Measurements from ENCODE around the gene CCDC191. TPM values are rescaled to one million over a fixed set of nuclear protein-coding genes. Genes with fewer than 3 reads are reported as not detected.
A peak's percentile ranks its signal among the peaks of the same experiment; 100 is the strongest.

The CCDC191 gene
- total RNA-seq, 1 donor from 2014 or later: 4.5 TPM

DNA sequence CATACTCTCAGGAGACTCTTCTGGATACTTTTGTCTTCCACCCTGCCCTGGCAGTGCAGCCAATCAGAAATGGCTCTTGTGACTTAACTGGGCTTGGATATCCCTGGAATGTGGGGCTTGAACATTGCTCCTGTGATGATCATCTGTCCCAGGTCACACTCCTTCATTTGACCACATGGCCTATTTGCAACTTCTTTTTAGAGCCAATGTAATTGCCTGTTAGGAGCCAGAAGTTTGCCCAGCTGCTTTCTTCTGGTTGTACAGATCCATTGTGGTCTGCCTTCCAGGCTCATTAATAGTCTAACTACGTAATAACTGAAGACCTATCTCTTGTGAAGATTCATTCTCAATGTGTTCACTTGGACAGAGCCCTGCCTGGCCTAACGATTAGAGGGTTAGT is 30.0 kb upstream of the CCDC191 start:
- H3K4me1 Mint-ChIP-seq: no peaks in the 10 kb centered on the region
- H3K27ac Mint-ChIP-seq (ENCODE audit: unreplicated experiment): no peak overlapping the region
- DNase-seq (ENCODE audit: low read depth, low spot score): no peak
- TF ChIP-seq, protein P1, sequence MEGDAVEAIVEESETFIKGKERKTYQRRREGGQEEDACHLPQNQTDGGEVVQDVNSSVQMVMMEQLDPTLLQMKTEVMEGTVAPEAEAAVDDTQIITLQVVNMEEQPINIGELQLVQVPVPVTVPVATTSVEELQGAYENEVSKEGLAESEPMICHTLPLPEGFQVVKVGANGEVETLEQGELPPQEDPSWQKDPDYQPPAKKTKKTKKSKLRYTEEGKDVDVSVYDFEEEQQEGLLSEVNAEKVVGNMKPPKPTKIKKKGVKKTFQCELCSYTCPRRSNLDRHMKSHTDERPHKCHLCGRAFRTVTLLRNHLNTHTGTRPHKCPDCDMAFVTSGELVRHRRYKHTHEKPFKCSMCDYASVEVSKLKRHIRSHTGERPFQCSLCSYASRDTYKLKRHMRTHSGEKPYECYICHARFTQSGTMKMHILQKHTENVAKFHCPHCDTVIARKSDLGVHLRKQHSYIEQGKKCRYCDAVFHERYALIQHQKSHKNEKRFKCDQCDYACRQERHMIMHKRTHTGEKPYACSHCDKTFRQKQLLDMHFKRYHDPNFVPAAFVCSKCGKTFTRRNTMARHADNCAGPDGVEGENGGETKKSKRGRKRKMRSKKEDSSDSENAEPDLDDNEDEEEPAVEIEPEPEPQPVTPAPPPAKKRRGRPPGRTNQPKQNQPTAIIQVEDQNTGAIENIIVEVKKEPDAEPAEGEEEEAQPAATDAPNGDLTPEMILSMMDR (conservative IDR thresholded peaks at IDR 0.05): no peak
- H3K9me3 Mint-ChIP-seq: no peaks in the 10 kb centered on the region
- no peak overlapping the region for H3K4me3 Mint-ChIP-seq
- H3K27me3 Mint-ChIP-seq (ENCODE audit: low read depth): no peaks in the 10 kb centered on the region
- peaks cover 32% of the 10 kb centered on the region for H3K36me3 Mint-ChIP-seq (ENCODE audit: low read depth)

DNA sequence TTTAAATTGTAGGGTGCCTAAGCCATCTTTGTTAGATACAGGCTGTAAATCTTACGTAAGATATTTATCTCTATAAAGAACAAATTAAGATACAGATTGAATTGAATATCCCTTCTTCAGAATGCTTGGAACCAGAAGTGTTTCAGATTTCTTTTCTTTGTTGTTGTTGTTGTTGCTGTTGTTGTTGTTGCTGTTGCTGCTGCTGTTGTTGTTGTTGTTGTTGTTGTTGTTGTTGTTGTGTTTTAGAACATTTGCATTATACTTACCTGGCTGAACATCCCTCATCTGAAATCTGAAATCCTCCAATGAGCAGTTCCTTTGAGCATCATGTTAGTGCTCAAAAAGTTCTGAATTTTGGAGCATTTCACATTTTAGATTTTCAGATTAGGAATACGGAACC is 26.8 kb upstream of the CCDC191 start:
- TF ChIP-seq, protein P1 (conservative IDR thresholded peaks at IDR 0.05): no peak
- Mint-ChIP-seq H3K27me3 (ENCODE audit: low read depth) (no peaks in the 10 kb centered on the region), H3K36me3 (ENCODE audit: low read depth) (peaks cover 33% of the 10 kb centered on the region), H3K9me3 (no peaks in the 10 kb centered on the region), H3K4me1 (peaks cover 12% of the 10 kb centered on the region), H3K27ac (ENCODE audit: unreplicated experiment) (peak overlapping the region; percentile 53), H3K4me3 (no peak overlapping the region)
- DNase-seq (ENCODE audit: low read depth, low spot score): no peak

DNA sequence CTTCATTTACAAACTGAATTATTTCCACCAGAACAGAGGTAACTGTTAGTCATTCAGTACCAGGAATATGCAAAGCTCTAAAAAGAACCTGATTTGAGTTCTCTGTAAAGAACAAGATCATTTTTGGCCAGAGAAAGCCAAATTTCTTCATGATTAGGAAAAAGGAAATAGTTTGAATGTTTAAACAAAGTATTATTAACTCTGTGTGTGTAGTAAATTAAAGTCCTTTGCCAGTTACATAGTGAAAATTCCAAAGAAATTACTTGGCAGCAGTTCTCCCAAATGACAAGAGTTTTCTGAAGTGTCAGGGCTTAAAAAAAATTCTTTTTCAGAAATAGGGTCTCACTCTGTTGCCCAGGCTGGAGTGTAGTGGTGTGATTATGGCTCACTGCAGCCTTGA is 24.7 kb upstream of the CCDC191 start:
- Mint-ChIP-seq H3K4me3 (no peak overlapping the region), H3K4me1 (peaks cover 12% of the 10 kb centered on the region), H3K27me3 (ENCODE audit: low read depth) (no peaks in the 10 kb centered on the region), H3K9me3 (no peaks in the 10 kb centered on the region), H3K27ac (ENCODE audit: unreplicated experiment) (no peak overlapping the region), H3K36me3 (ENCODE audit: low read depth) (peaks cover 32% of the 10 kb centered on the region)
- DNase-seq (ENCODE audit: low read depth, low spot score): no peak
- TF ChIP-seq, protein P1 (conservative IDR thresholded peaks at IDR 0.05): no peak

DNA sequence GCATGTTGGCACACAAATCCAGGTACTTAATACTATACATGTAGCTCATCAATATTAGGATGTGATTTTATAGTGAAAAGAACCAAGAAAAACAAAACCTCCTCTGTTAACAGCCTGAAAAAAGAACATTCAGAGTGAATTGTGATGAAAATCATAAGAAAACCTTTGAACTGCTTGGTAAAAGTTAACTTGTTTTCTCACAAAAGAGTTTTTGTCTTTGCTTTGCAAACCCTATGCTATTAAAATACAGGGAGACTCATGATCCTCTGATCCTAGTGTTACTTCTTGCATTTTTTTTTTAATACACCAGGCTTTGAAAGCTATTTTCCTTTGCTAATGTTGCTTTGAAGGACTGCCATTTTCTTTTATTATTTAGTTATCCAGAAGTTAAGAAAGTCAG is 23.9 kb upstream of the CCDC191 start:
- no peak for DNase-seq (ENCODE audit: low read depth, low spot score)
- TF ChIP-seq, protein P1 (conservative IDR thresholded peaks at IDR 0.05): no peak
- no peak overlapping the region for H3K4me3 Mint-ChIP-seq
- no peaks in the 10 kb centered on the region for H3K9me3 Mint-ChIP-seq
- H3K4me1 Mint-ChIP-seq: peaks cover 12% of the 10 kb centered on the region
- H3K27me3 Mint-ChIP-seq (ENCODE audit: low read depth): no peaks in the 10 kb centered on the region
- H3K36me3 Mint-ChIP-seq (ENCODE audit: low read depth): peaks cover 27% of the 10 kb centered on the region
- no peak overlapping the region for H3K27ac Mint-ChIP-seq (ENCODE audit: unreplicated experiment)

DNA sequence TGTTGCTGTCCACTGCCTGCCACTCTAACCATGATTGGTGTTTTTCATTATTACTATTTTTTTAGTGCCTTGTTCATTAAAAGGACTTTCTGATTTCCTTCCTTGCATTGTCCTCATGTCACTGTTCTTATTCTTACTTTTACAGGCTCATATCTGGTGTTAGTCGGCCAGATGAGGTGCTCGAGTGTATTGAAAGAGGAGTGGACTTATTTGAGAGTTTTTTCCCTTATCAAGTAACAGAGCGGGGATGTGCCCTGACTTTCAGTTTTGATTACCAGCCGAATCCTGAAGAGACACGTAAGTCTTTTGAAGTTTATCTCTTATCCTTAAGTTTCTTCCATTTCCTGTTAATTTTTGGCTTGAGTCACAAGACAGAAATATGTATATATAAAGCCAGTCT is 23.4 kb upstream of the CCDC191 start:
- H3K9me3 Mint-ChIP-seq: no peaks in the 10 kb centered on the region
- no peaks in the 10 kb centered on the region for H3K27me3 Mint-ChIP-seq (ENCODE audit: low read depth)
- H3K4me1 Mint-ChIP-seq: peaks cover 12% of the 10 kb centered on the region
- no peak for DNase-seq (ENCODE audit: low read depth, low spot score)
- peaks cover 26% of the 10 kb centered on the region for H3K36me3 Mint-ChIP-seq (ENCODE audit: low read depth)
- H3K4me3 Mint-ChIP-seq: no peak overlapping the region
- TF ChIP-seq, protein P1 (conservative IDR thresholded peaks at IDR 0.05): no peak
- H3K27ac Mint-ChIP-seq (ENCODE audit: unreplicated experiment): no peak overlapping the region

DNA sequence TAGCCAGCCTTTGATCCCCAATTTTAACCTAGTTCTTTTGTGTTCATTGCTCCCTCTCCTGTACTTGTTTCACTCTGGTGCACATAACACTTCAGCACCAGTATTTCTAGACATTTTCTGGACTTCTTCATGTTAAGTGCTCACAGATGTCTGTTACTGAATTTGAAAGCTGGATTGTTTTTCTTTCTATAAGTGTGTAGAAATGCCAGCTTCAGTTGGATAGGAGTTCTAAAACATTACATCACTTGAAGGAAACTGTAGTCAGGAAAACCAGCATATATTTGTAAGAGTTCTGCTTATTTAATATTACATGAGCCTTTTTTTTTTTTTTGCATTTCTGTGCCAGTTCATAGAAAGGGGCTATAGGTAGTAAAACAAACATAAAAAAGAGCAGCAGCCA is 21.8 kb upstream of the CCDC191 start:
- no peak for DNase-seq (ENCODE audit: low read depth, low spot score)
- Mint-ChIP-seq H3K27me3 (ENCODE audit: low read depth) (no peaks in the 10 kb centered on the region), H3K36me3 (ENCODE audit: low read depth) (peaks cover 19% of the 10 kb centered on the region), H3K4me3 (no peak overlapping the region), H3K4me1 (peaks cover 12% of the 10 kb centered on the region), H3K27ac (ENCODE audit: unreplicated experiment) (no peak overlapping the region), H3K9me3 (no peaks in the 10 kb centered on the region)
- TF ChIP-seq, protein P1 (conservative IDR thresholded peaks at IDR 0.05): no peak
